GM12891 (cell line): ENCODE results near the gene MTG1.

Experiments
- PAX5 ChIP-seq: IDR thresholded peaks from 2 replicates; pipeline ENCODE4 v1.6.1; 2011; ENCODE audit warnings: low read length, moderate library complexity, mild to moderate bottlenecking; ENCODE audit not compliant: insufficient read depth, severe bottlenecking
- POLR2A ChIP-seq: IDR thresholded peaks from 2 replicates; pipeline ENCODE4 v1.6.1; 2011; ENCODE audit warnings: low read depth, low read length, control low read depth
- POLR2AphosphoS5 ChIP-seq: IDR thresholded peaks from 2 replicates; pipeline ENCODE4 v1.6.1; 2011; ENCODE audit warnings: low read depth, low read length, control low read depth
- SPI1 ChIP-seq: IDR thresholded peaks from 2 replicates; pipeline ENCODE4 v1.6.1; 2011; ENCODE audit warnings: low read depth, low read length, control low read depth
- TAF1 ChIP-seq: IDR thresholded peaks from 2 replicates; pipeline ENCODE4 v1.6.1; 2011; ENCODE audit warnings: low read depth, low read length, control low read depth

DNA sequence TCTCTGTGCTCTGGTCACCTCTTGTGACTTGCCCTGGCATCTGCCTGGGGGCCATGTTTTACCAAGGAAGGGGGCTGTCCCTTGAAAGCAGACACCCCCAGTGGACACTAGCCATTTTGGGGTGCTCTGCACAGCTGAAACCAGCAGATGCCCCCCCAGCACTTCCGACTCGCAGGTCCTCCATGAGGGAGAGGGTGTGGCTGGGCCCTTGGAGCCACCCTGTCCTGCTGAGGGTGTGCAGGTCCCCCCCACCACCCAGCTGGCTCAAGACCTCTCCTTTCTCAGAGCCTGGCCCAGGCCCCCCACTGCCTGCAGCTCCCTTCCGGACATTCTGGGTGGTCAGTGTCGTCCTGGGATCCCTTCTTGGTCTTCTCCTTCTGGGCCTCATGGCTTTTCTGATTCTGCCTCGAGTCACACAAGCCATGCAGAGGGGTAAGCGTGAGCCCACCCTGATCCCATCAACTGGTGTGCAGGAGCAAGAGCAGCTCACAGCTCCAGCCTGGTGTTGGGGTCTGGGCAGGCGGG is 72.1 kb downstream of the MTG1 start:
- TF ChIP-seq POLR2A, result no peak
- TF ChIP-seq TAF1, result no peak
- TF ChIP-seq POLR2AphosphoS5, result no peak
- TF ChIP-seq PAX5, result no peak
- no peak for TF ChIP-seq SPI1
